Iris pigment epithelial cell (primary cell): ENCODE measurements around the gene HES4.
A peak's percentile ranks its signal among the peaks of the same experiment; 100 is the strongest.
"Not testable (repeated sequence)": the region's sequence is repeated elsewhere in the genome, so short reads cannot be mapped to it uniquely, and the experiment has no call there.

ENCODE experiments used
- DNase-seq: peaks from one replicate; pipeline ENCODE4 v3.0.0-alpha.2; 2011; ENCODE audit warnings: low read depth

Gene HES4

DNA sequence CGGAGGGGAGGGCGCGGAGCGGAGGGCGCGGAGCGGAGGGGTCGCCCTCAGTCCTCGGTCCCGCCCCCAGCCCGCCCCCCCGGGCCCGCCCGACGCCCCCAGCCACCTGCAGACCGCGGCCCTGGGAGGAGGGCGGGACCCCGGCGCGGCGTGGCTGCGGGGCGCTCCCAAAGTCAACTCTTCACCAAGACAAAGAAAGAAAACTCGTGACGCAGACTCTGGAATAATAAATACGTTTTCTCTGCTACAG, 1.2 kb downstream of the HES4 start:
- peak; percentile 22 for DNase-seq

- no peak for DNase-seq
Observed at GRCh38 chr1:997993-998744, 1.7 kb downstream of the HES4 start.

GRCh38 chr1:997713-997992, 2.2 kb downstream of the HES4 start:
- DNase-seq, result no peak

DNA sequence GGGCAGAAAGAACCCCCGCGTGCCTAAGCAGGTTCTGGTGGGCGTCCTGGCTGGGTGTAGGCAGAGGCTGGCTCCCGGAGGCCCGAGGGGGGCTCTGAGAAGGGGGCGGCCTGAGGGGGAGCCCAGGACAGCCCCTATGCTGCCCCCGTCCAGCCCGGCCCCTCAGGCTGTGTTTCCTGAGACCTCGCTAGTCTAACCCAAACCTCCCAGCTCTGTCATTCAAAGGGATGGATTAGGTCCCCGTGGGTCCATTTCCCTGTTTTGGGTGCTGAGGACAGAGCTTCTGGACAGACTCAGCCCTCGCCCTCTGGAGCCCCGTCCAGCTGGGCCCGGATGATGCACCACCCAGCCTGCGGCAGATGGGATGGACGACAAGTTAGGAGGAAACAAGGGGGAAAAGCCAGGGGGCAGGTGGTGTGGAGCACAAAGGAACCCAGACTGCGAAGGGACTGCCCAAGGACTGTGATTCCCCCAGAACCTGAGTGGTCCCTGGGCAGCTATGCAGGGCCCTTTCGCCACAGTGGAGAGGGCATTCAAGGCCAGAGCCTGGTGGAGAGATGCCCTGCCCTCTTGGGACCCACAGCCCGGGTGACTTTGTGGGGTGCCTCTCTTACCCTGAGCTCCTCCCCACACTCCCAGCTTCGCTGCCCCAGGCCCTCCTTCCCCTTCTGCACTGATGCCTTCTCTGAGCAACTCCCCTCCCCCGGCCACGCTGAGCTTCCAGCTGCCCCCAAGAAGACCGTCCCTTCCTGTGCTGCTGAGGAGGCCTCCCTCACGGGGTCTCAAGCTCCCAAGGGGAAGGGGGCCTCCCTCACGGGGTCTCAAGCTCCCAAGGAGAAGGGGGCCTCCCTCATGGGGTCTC, 2.8 kb downstream of the HES4 start:
- no peak for DNase-seq

DNA sequence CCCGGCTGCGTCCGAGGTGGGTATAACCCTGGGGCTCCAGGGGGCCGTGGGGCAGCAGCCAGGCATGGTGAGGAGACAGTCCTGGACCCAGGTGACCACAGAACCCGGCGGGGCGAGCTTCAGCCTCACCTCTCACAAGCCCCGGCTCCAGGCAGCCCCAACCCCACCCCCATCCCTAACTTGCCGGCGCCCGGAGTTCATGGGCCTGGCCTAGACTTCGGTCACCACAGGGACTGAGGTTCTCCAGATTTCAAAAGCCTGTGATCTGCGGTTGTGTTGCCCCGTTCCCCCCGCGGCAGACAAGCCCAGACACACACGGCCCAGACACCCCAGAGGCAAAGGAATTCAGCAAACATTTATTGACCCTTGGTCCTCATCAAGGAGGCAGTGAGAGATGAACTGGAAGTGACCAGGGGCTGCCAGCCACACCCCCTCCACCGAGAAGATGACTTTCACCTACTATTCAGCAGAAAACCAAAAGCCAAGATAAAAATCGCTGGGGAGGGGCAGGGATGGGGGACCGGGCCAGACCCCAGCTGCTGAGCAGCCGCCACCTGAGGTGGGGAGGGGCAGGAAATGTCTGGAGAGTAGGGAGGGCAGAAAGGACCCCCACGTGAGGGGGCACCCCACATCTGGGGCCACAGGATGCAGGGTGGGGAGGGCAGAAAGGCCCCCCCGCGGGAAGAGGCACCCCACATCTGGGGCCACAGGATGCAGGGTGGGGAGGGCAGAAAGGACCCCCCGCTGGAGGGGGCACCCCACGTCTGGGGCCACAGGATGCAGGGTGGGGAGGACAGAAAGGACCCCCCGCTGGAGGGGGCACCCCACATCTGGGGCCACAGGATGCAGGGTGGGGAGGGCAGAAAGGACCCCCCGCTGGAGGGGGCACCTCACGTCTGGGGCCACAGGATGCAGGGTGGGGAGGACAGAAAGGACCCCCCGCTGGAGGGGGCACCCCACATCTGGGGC, 3.9 kb downstream of the HES4 start:
- DNase-seq, result no peak

DNA sequence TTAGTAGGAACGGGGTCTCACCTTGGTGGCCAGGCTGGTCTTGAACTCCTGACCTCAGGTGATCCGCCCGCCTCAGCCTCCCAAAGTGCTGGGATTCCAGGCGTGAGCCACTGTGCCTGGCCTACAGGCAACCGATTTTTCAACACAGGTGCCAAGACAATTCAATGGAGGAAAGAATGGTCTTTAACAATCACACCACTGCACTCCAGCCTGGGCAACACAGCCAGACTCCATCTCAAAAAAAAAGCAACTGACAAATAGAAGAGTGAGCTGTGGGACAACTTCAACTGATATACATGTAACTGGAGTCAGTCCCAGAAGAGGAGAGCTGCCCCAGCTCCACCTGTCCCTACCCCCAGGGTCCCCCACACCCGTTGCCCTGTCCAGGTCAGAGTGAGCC, 5.4 kb downstream of the HES4 start:
- not testable (repeated sequence) for DNase-seq

- DNase-seq, result no peak
Observed at GRCh38 chr1:993379-993995, 6.4 kb downstream of the HES4 start.

GRCh38 chr1:992362-992761, 7.5 kb downstream of the HES4 start:
- no peak for DNase-seq

DNA sequence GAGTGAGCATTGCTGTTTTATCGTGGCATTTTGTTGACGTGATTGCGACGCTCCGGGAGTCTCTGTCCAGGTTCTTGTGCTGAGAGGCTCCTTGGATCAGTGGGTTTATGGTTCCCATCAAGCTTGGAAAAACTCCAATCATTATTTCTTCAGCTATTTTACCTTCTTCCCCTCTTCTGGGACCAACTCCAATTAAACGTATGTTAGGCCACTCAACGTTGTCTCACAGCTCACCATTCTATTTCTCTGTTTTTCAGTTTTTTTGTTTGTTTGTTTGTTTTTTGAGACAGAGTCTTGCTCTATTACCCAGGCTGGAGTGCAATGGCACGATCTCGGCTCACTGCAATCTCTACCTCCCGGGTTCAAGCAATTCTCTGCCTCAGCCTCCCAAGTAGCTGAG, 8.0 kb downstream of the HES4 start:
- no peak for DNase-seq

- not testable (repeated sequence) for DNase-seq
Observed at GRCh38 chr1:991275-991674, 8.6 kb downstream of the HES4 start.

GRCh38 chr1:988061-988460, 11.8 kb downstream of the HES4 start:
- not testable (repeated sequence) for DNase-seq

GRCh38 chr1:985126-985525, 14.8 kb downstream of the HES4 start:
- DNase-seq, result no peak

GRCh38 chr1:984476-984814, 15.5 kb downstream of the HES4 start:
- no peak for DNase-seq

GRCh38 chr1:983798-984475, 16.0 kb downstream of the HES4 start:
- no peak for DNase-seq

- DNase-seq, result no peak
Observed at GRCh38 chr1:982765-983436, 17.0 kb downstream of the HES4 start.

DNA sequence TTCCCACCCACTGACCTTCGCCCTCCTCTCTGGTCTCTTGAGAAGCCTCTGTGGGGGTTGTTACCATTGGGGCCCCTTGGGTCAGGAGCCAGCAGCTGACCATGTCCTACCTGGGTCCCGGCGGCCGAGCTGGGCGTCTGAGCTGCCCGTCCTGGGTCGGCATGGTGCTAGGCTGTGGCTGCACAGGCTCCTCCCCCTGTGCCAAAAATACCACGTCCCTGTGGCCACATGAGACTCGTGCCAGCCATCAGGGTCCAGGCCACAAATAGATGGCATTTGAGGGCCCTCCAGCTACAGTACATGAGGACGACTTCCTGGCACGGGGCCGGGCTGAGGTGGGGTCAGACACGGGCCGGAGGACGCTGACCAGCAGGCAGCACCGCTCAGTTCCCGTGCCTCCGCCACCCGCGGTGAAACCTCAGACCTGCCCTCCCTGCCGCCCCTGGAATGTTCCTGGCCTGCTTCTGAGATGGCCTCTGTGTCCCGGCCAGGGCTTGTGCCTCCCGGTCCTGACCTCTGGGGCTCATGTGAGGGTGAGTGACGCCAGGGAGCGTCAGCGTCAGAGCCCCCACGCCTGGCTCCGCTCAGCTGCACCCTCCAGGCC, 17.8 kb downstream of the HES4 start, which contains the start of gene PERM1:
Gene PERM1 (minus strand): TSS at position 139 of the 604 bp plus-strand sequence. CDS start 1,064 bp downstream, outside the sequence.
- DNase-seq, result no peak

- DNase-seq, result no peak
Observed at GRCh38 chr1:981491-981954, 18.4 kb downstream of the HES4 start.

DNA sequence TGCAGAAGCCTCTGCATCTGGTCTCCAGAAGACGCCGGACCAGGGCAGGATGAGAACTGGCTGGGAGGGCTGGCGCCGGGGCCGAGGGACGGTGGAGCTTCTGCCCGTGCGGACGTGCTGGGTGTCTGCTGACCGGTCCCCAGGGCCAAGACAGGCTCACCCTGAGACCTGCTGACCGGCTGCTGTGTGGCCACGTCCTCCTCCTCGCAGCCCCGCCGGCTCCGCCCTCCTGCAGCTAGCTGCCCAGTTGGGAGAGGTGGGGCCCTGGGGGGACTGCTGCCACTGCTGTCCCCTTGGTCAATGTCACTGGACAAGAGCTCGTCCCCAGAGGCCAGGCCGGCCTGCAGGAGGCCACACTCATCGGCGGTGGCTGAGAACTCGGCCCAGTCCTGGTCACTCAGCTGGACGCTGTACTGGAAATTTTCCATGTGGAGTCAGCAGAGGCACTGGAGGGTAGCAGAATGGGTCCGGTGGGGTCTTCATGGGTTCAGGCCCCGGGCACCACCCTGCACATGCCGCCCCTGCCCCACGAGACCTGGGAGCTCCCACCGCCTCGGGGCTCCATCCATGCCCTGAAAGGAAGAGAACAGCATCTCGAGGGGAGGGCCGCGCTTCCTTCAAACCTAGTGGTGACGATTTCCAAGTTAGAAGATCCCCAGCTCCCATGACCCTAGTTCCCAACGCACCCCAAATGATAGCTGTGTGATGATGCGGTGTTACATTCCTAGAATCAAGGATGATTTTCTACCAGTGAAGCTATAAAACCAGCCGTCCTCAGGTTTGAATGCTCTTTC, 19.1 kb downstream of the HES4 start:
- no peak for DNase-seq

DNA sequence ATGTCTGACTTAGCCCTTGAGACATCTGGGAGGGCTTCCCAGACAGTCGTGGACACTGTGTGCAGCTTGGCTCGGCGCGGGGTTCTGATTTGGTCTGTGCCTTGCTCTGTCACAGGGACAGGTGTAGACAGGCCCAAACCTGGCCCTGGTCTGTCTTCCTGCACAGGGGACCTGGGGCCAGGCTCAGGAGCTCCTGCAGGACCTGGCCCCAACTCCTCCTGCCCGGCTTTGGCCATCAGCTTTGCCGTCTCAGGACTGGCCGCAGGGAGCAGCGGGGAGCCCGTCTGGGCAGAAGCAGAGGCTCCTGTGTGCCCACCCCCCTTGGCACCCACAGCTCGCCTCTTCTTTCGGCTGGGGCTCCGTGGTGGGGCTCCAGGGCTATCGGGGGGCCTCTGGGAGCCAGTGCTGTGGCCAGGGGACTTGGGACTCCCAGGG, 19.7 kb downstream of the HES4 start:
- DNase-seq, result no peak

- DNase-seq, result no peak
Observed at GRCh38 chr1:979744-980072, 20.2 kb downstream of the HES4 start.
